DND-41 (cell line): ENCODE measurements around the gene FAM114A1.

Source experiments
- CTCF ChIP-seq: IDR thresholded peaks from 2 replicates; pipeline ENCODE4 v1.5.1; 2012; ENCODE audit warnings: borderline replicate concordance, low read length, moderate library complexity, mild to moderate bottlenecking; ENCODE audit not compliant: poor library complexity, severe bottlenecking; ENCODE audit errors: extremely low read depth
- EZH2 ChIP-seq: IDR thresholded peaks from 3 replicates; pipeline ENCODE4 v1.6.1; 2012; ENCODE audit warnings: borderline replicate concordance, low read depth, mild to moderate bottlenecking, moderate library complexity, low read length, inconsistent platforms; ENCODE audit not compliant: severe bottlenecking

- TF ChIP-seq EZH2 (no peak), CTCF (no peak)
Measured at GRCh38 chr4:38820329-38821061, 47.1 kb upstream of the FAM114A1 start.
